Neural progenitor cell (in vitro differentiated cells): ENCODE data around the gene SERPINA9. TPM values are rescaled to one million over a fixed set of nuclear protein-coding genes. Genes with fewer than 3 reads are reported as not detected.

ENCODE experiments used
- DNase-seq: peaks from one replicate; pipeline ENCODE4 v3.0.0-alpha.2; 2016; ENCODE audit warnings: low spot score
- H2AFZ ChIP-seq: fragments of 200-600 bp; sonication (generic); replicated peaks from 2 replicates; pipeline ENCODE4 v1.6.1; 2016; ENCODE audit warnings: antibody characterized with exemption
- H3F3A ChIP-seq: fragments of 200-600 bp; sonication (generic); 2 replicates; pipeline ENCODE4 v1.6.1; 2016; ENCODE audit warnings: antibody characterized with exemption, low read depth
- H3K27ac ChIP-seq: fragments of 200-600 bp; sonication (generic); 2 replicates; pipeline ENCODE4 v1.5.1; 2016; ENCODE audit warnings: mild to moderate bottlenecking
- H3K27me3 ChIP-seq: fragments of 200-600 bp; sonication (generic); 2 replicates; pipeline ENCODE4 v1.6.1; 2016; ENCODE audit warnings: mild to moderate bottlenecking, moderate library complexity
- H3K36me3 ChIP-seq: fragments of 200-600 bp; sonication (generic); 2 replicates; pipeline ENCODE4 v1.5.1; 2016
- H3K4me1 ChIP-seq: fragments of 200-600 bp; sonication (generic); 2 replicates; pipeline ENCODE4 v1.6.1; 2016; ENCODE audit warnings: mixed run types
- H3K4me2 ChIP-seq: fragments of 200-600 bp; sonication (generic); 2 replicates; pipeline ENCODE4 v1.6.1; 2016
- H3K4me3 ChIP-seq: fragments of 200-600 bp; sonication (generic); 2 replicates; pipeline ENCODE4 v1.5.1; 2016
- H3K79me2 ChIP-seq: fragments of 200-600 bp; sonication (generic); 2 replicates; pipeline ENCODE4 v1.6.1; 2016; ENCODE audit warnings: low read depth
- H3K9ac ChIP-seq: fragments of 200-600 bp; sonication (generic); 2 replicates; pipeline ENCODE4 v1.6.1; 2016
- H3K9me3 ChIP-seq: fragments of 200-600 bp; sonication (generic); 2 replicates; pipeline ENCODE4 v1.5.1; 2016; ENCODE audit warnings: low read depth
- H4K20me1 ChIP-seq: fragments of 200-600 bp; sonication (generic); 2 replicates; pipeline ENCODE4 v1.6.1; 2016; ENCODE audit warnings: low read depth
- H3K27ac Mint-ChIP-seq: 3 replicates; pipeline ENCODE4 v1.8.0; 2021; ENCODE audit warnings: mixed read lengths
- H3K27me3 Mint-ChIP-seq: 2 replicates; pipeline ENCODE4 v1.8.0; 2022; ENCODE audit warnings: low read depth, mild to moderate bottlenecking, inconsistent platforms, moderate library complexity, mixed read lengths; ENCODE audit not compliant: insufficient read depth
- H3K36me3 Mint-ChIP-seq: 3 replicates; pipeline ENCODE4 v1.8.0; 2021; ENCODE audit warnings: mixed read lengths
- H3K4me1 Mint-ChIP-seq: 3 replicates; pipeline ENCODE4 v1.8.0; 2021; ENCODE audit warnings: mixed read lengths
- H3K4me3 Mint-ChIP-seq: 3 replicates; pipeline ENCODE4 v1.8.0; 2021; ENCODE audit warnings: mild to moderate bottlenecking, moderate library complexity, mixed read lengths
- H3K9me3 Mint-ChIP-seq: 3 replicates; pipeline ENCODE4 v1.8.0; 2020; ENCODE audit warnings: mixed read lengths
- CTCF ChIP-seq: fragments of 200-600 bp; sonication (generic); IDR thresholded peaks from 2 replicates; pipeline ENCODE4 v1.5.1; 2017; ENCODE audit warnings: antibody characterized with exemption, mild to moderate bottlenecking
- EZH2 ChIP-seq: fragments of 200-600 bp; sonication (generic); IDR thresholded peaks from 2 replicates; pipeline ENCODE4 v1.6.1; 2017; ENCODE audit warnings: antibody characterized with exemption, mild to moderate bottlenecking, moderate library complexity
- EZH2phosphoT487 ChIP-seq: fragments of 200-600 bp; sonication (generic); IDR thresholded peaks from 2 replicates; pipeline ENCODE4 v1.6.1; 2017; ENCODE audit warnings: antibody characterized with exemption
- total RNA-seq: library from RNA; depleted of rRNA; stranded (reverse); fragments of >200 nt; gene quantifications from 2 replicates; pipeline ENCODE4 v1.2.3, GENCODE V29; 2015; ENCODE audit warnings: low replicate concordance

SERPINA9 gene
- total RNA-seq, 1 donor from 2014 or later: not detected

GRCh38 chr14:94517248-94517640, 41.2 kb upstream of the SERPINA9 start:
- Mint-ChIP-seq H3K9me3 (peaks cover 2% of the 10 kb centered on the region), H3K27ac (no peak overlapping the region), H3K27me3 (peaks cover 5% of the 10 kb centered on the region), H3K36me3 (no peaks in the 10 kb centered on the region), H3K4me1 (peaks cover 14% of the 10 kb centered on the region), H3K4me3 (no peak overlapping the region)
- H3K9ac ChIP-seq: no peak overlapping the region
- no peaks in the 10 kb centered on the region for H3K79me2 ChIP-seq
- DNase-seq: no peak
- no peak overlapping the region for H3K4me2 ChIP-seq
- no peak overlapping the region for H3K27ac ChIP-seq
- H3K27me3 ChIP-seq: no peaks in the 10 kb centered on the region
- H2AFZ ChIP-seq: no peak overlapping the region
- H3K36me3 ChIP-seq: no peaks in the 10 kb centered on the region
- H4K20me1 ChIP-seq: no peaks in the 10 kb centered on the region
- no peaks in the 10 kb centered on the region for H3F3A ChIP-seq
- no peaks in the 10 kb centered on the region for H3K9me3 ChIP-seq
- TF ChIP-seq EZH2 (no peak), CTCF (no peak), EZH2phosphoT487 (no peak)
- H3K4me1 ChIP-seq: peaks cover 3% of the 10 kb centered on the region
- H3K4me3 ChIP-seq: no peak overlapping the region

- Histone ChIP-seq H4K20me1 (no peaks in the 10 kb centered on the region), H3K9ac (no peak overlapping the region), H3K36me3 (no peaks in the 10 kb centered on the region), H3K27me3 (no peaks in the 10 kb centered on the region), H3K9me3 (no peaks in the 10 kb centered on the region), H3K79me2 (no peaks in the 10 kb centered on the region), H3F3A (no peaks in the 10 kb centered on the region), H3K4me1 (peaks cover 3% of the 10 kb centered on the region), H3K4me2 (no peak overlapping the region), H3K4me3 (no peak overlapping the region), H2AFZ (no peak overlapping the region), H3K27ac (no peak overlapping the region)
- peak overlapping the region; percentile 42 for H3K27ac Mint-ChIP-seq
- H3K4me1 Mint-ChIP-seq: peaks cover 8% of the 10 kb centered on the region
- TF ChIP-seq CTCF (no peak), EZH2phosphoT487 (no peak), EZH2 (no peak)
- no peak for DNase-seq
- peaks cover 6% of the 10 kb centered on the region for H3K27me3 Mint-ChIP-seq
- no peak overlapping the region for H3K4me3 Mint-ChIP-seq
- H3K36me3 Mint-ChIP-seq: no peaks in the 10 kb centered on the region
- peaks cover 2% of the 10 kb centered on the region for H3K9me3 Mint-ChIP-seq
Measured at GRCh38 chr14:94515856-94516255, 39.9 kb upstream of the SERPINA9 start.

- Mint-ChIP-seq H3K4me1 (peaks cover 8% of the 10 kb centered on the region), H3K4me3 (no peak overlapping the region), H3K27ac (no peak overlapping the region), H3K36me3 (no peaks in the 10 kb centered on the region), H3K27me3 (peaks cover 6% of the 10 kb centered on the region), H3K9me3 (peaks cover 2% of the 10 kb centered on the region)
- no peaks in the 10 kb centered on the region for H3K36me3 ChIP-seq
- no peaks in the 10 kb centered on the region for H4K20me1 ChIP-seq
- no peaks in the 10 kb centered on the region for H3F3A ChIP-seq
- no peaks in the 10 kb centered on the region for H3K27me3 ChIP-seq
- no peak overlapping the region for H3K4me2 ChIP-seq
- H2AFZ ChIP-seq: no peak overlapping the region
- no peak overlapping the region for H3K27ac ChIP-seq
- H3K79me2 ChIP-seq: no peaks in the 10 kb centered on the region
- TF ChIP-seq EZH2: no peak
- no peak for TF ChIP-seq EZH2phosphoT487
- no peak for TF ChIP-seq CTCF
- DNase-seq: no peak
- H3K9ac ChIP-seq: no peak overlapping the region
- no peaks in the 10 kb centered on the region for H3K9me3 ChIP-seq
- no peak overlapping the region for H3K4me3 ChIP-seq
- H3K4me1 ChIP-seq: peaks cover 3% of the 10 kb centered on the region
Measured at GRCh38 chr14:94515426-94515825, 39.4 kb upstream of the SERPINA9 start.
